A673 (cell line): ENCODE measurements around the gene RSPH1. TPM values are rescaled to one million over a fixed set of nuclear protein-coding genes. Genes with fewer than 3 reads are reported as not detected.

Source experiments
- BruUV-seq: library from RNA; stranded (reverse); fragments of 400-500 nt; replicated peaks from 2 replicates; lab custom pipeline; 2021; lab: Mats Ljungman, UMichigan
- CTCF ChIA-PET: fragments of 300-600 bp; sonication (Branson Sonifier 250); formaldehyde crosslinking; loops from one replicate; lab custom pipeline; 2022; ENCODE audit warnings: antibody characterized with exemption; lab: Charles Lee
- POLR2A ChIA-PET: fragments of 300-600 bp; sonication (Branson Sonifier 250); formaldehyde crosslinking; loops from one replicate; lab custom pipeline; 2022; ENCODE audit warnings: antibody characterized with exemption; ENCODE audit not compliant: low non-redundant PET; lab: Charles Lee
- DNase-seq: peaks from one replicate; pipeline ENCODE4 v3.0.0-alpha.2; 2015; ENCODE audit warnings: low spot score
- H3K27ac ChIP-seq: fragments of 200-600 bp; sonication (generic); 2 replicates; pipeline ENCODE4 v1.5.1; 2016; ENCODE audit warnings: mixed run types, low read depth, mild to moderate bottlenecking, mixed read lengths, antibody characterized with exemption, low read length; ENCODE audit not compliant: poor library complexity, severe bottlenecking
- H3K27me3 ChIP-seq: fragments of 200-600 bp; sonication (generic); replicated peaks from 2 replicates; pipeline ENCODE4 v1.6.1; 2017; ENCODE audit warnings: mixed run types, low read depth, mild to moderate bottlenecking, mixed read lengths, antibody characterized with exemption, low read length; ENCODE audit not compliant: insufficient read depth, poor library complexity
- H3K36me3 ChIP-seq: fragments of 200-600 bp; sonication (generic); 2 replicates; pipeline ENCODE4 v1.6.1; 2016; ENCODE audit warnings: mixed run types, mild to moderate bottlenecking, mixed read lengths, antibody characterized with exemption, low read length; ENCODE audit not compliant: insufficient read depth, poor library complexity, severe bottlenecking
- H3K4me1 ChIP-seq: fragments of 200-600 bp; sonication (generic); 2 replicates; pipeline ENCODE4 v1.6.1; 2017; ENCODE audit warnings: mixed run types, mild to moderate bottlenecking, mixed read lengths, antibody characterized with exemption, low read length; ENCODE audit not compliant: insufficient read depth, poor library complexity, severe bottlenecking
- H3K4me3 ChIP-seq: fragments of 200-600 bp; sonication (generic); 2 replicates; pipeline ENCODE4 v1.5.1; 2016; ENCODE audit warnings: low read depth, mixed run types, mild to moderate bottlenecking, mixed read lengths, low read length; ENCODE audit not compliant: poor library complexity, severe bottlenecking
- H3K9me3 ChIP-seq: fragments of 200-600 bp; sonication (generic); 2 replicates; pipeline ENCODE4 v1.6.1; 2016; ENCODE audit warnings: mixed run types, low read depth, mild to moderate bottlenecking, mixed read lengths, antibody characterized with exemption, low read length; ENCODE audit not compliant: poor library complexity, severe bottlenecking
- EZH2 ChIP-seq: fragments of 200-600 bp; sonication (generic); IDR thresholded peaks from 2 replicates; pipeline ENCODE4 v1.6.1; 2017; ENCODE audit warnings: borderline replicate concordance, low read depth, mild to moderate bottlenecking, mixed read lengths, antibody characterized with exemption, low read length; ENCODE audit not compliant: poor library complexity, severe bottlenecking
- intact Hi-C: fragments of 100-400 bp; cut with micrococcal nuclease; formaldehyde crosslinking; loops from one replicate; pipeline ENCODE4 v1.10.0; 2022; ENCODE audit not compliant: unreplicated experiment
- total RNA-seq: library from RNA; stranded (reverse); gene quantifications from 2 replicates; pipeline ENCODE4 v1.2.3, GENCODE V29; 2021
- TF ChIP-seq, protein P1 (sequence below): fragments of 300-800, 200-600 bp; sonication (generic); conservative IDR thresholded peaks from 2 replicates; pipeline ENCODE4 v1.5.1; 2017; ENCODE audit warnings: low read depth, mild to moderate bottlenecking, antibody characterized with exemption, low read length, moderate library complexity, mixed read lengths

RSPH1 gene
- total RNA-seq, 1 experiment from 2014 or later = 0.45 TPM

DNA sequence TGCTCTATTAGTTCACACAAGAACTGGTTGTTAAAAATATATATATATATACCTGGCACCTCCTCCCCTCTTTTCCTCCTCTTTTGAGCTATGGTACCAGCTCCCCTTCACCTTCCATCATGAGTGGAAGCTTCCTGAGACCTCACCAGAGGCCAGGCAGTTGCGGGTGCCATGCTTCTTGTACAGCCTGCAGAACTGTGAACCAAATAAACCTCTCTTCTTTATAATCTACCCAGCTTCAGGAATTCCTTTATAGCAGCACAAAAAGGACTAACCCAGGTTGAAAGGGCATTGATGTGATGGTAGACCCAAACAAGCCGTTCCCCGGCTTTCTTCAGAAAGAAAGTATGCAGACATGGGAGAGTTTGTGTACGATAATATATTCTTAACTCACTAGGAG, 14.9 kb downstream of the RSPH1 start:
- no peak overlapping the region for H3K27ac ChIP-seq
- no peaks in the 10 kb centered on the region for H3K4me1 ChIP-seq
- CTCF ChIA-PET = no interaction called here
- H3K27me3 ChIP-seq = no peaks in the 10 kb centered on the region
- BruUV-seq = no TSS peak
- POLR2A ChIA-PET = no interaction called here
- H3K36me3 ChIP-seq = no peaks in the 10 kb centered on the region
- TF ChIP-seq EZH2 = no peak
- TF ChIP-seq, protein P1, sequence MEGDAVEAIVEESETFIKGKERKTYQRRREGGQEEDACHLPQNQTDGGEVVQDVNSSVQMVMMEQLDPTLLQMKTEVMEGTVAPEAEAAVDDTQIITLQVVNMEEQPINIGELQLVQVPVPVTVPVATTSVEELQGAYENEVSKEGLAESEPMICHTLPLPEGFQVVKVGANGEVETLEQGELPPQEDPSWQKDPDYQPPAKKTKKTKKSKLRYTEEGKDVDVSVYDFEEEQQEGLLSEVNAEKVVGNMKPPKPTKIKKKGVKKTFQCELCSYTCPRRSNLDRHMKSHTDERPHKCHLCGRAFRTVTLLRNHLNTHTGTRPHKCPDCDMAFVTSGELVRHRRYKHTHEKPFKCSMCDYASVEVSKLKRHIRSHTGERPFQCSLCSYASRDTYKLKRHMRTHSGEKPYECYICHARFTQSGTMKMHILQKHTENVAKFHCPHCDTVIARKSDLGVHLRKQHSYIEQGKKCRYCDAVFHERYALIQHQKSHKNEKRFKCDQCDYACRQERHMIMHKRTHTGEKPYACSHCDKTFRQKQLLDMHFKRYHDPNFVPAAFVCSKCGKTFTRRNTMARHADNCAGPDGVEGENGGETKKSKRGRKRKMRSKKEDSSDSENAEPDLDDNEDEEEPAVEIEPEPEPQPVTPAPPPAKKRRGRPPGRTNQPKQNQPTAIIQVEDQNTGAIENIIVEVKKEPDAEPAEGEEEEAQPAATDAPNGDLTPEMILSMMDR = no peak
- no peak overlapping the region for H3K4me3 ChIP-seq
- intact Hi-C loops = loop anchor here (1.0 kb wide), 1 partner anchor 12 kb away; no protein-coding TSS in a partner anchor
- no peaks in the 10 kb centered on the region for H3K9me3 ChIP-seq
- no peak for DNase-seq

DNA sequence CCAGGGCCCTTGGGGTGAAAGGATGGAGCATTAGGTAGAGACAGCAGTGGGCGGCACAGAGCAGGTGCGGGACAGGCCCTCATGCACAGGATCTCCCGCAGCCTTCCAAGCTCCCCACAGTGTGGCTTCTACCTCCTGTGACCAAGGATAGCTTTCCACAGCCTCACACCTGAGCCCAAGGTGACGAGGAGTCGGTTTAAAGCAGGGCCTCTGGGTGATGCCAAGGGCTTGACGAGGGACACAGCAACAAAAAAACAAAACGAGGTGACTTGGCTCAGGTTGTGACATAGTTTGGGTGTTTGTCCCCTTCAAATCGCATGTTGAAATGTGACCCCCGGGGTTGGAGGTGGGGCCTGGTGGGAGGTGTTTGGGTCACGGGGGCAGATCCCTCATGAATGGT, 15.3 kb downstream of the RSPH1 start:
- intact Hi-C loops = loop anchor here (1.0 kb wide), 1 partner anchor 11 kb away; no protein-coding TSS in a partner anchor
- no peaks in the 10 kb centered on the region for H3K9me3 ChIP-seq
- H3K36me3 ChIP-seq = no peaks in the 10 kb centered on the region
- TF ChIP-seq, protein P1 = no peak
- no peak for TF ChIP-seq EZH2
- no peaks in the 10 kb centered on the region for H3K27me3 ChIP-seq
- no peaks in the 10 kb centered on the region for H3K4me1 ChIP-seq
- ChIA-PET POLR2A (no interaction called here), CTCF (no interaction called here)
- no peak for DNase-seq
- no TSS peak for BruUV-seq
- no peak overlapping the region for H3K27ac ChIP-seq
- no peak overlapping the region for H3K4me3 ChIP-seq

DNA sequence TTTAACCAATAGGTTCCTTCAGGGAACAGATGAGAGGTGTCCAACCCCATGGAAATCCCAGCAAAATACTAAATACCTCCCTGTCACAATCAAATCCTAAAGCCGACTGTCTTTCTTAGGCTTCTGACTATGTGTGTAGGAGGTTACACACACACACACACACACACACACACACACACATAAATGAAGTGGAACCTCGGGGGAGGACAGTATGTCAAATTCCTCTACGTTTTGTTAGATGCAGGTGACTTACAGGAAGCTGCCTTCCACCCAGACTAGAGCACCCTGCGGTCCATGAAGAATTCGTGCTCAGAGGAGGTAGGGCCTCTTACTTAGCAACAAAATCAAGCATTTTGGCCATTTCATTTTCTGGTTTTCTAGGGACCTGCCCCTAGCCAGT, 16.4 kb downstream of the RSPH1 start:
- DNase-seq = no peak
- BruUV-seq = no TSS peak
- intact Hi-C loops = no loop called here
- H3K4me1 ChIP-seq = no peaks in the 10 kb centered on the region
- no peaks in the 10 kb centered on the region for H3K9me3 ChIP-seq
- POLR2A ChIA-PET = no interaction called here
- no peak for TF ChIP-seq EZH2
- TF ChIP-seq, protein P1 = no peak
- H3K4me3 ChIP-seq = no peak overlapping the region
- H3K36me3 ChIP-seq = no peaks in the 10 kb centered on the region
- CTCF ChIA-PET = no interaction called here
- no peaks in the 10 kb centered on the region for H3K27me3 ChIP-seq
- no peak overlapping the region for H3K27ac ChIP-seq
